Measurements from ENCODE around the gene SH3YL1.

- TF ChIP-seq, protein P1, sequence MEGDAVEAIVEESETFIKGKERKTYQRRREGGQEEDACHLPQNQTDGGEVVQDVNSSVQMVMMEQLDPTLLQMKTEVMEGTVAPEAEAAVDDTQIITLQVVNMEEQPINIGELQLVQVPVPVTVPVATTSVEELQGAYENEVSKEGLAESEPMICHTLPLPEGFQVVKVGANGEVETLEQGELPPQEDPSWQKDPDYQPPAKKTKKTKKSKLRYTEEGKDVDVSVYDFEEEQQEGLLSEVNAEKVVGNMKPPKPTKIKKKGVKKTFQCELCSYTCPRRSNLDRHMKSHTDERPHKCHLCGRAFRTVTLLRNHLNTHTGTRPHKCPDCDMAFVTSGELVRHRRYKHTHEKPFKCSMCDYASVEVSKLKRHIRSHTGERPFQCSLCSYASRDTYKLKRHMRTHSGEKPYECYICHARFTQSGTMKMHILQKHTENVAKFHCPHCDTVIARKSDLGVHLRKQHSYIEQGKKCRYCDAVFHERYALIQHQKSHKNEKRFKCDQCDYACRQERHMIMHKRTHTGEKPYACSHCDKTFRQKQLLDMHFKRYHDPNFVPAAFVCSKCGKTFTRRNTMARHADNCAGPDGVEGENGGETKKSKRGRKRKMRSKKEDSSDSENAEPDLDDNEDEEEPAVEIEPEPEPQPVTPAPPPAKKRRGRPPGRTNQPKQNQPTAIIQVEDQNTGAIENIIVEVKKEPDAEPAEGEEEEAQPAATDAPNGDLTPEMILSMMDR (IDR thresholded peaks at IDR 0.05; ENCODE audit: low read length), result no peak
- no peak for TF ChIP-seq EZH2phosphoT487 (IDR thresholded peaks at IDR 0.05; ENCODE audit: low read length)
- no peak for TF ChIP-seq EZH2 (optimal IDR thresholded peaks at IDR 0.05; ENCODE audit: low read depth, low read length)
Measured at GRCh38 chr2:278927-279320, 15.1 kb upstream of the SH3YL1 start.

All from MM.1S (cell line).